K562 (cell line): Measurements from ENCODE around the gene SGMS1. TPM values are rescaled to one million over a fixed set of nuclear protein-coding genes. Genes with fewer than 3 reads are reported as not detected.

ENCODE experiments used
- CREB1 ChIP-seq, 2 experiments: sonication (generic) in 1 of 2; formaldehyde crosslinking in 1 of 2; IDR thresholded peaks; 2 replicates each; pipeline versions ENCODE4 v1.6.1 to v1.8.0; 2012 to 2022; ENCODE audit warnings: inconsistent platforms in 1 of 2, mild to moderate bottlenecking in 1 of 2, missing genetic modification reagents in 1 of 2, moderate library complexity in 1 of 2
- HDAC1 ChIP-seq, 2 experiments: fragments of 450-650 bp; IDR thresholded peaks; 2 replicates each; pipeline ENCODE4 v1.6.1; 2016 to 2017; ENCODE audit warnings: inconsistent platforms in 1 of 2, mild to moderate bottlenecking in 1 of 2, moderate library complexity in 1 of 2
- NR0B1 ChIP-seq: fragments of 450-650 bp; IDR thresholded peaks from one replicate; pipeline ENCODE4 v1.6.1; 2018; ENCODE audit warnings: mild to moderate bottlenecking, moderate library complexity; ENCODE audit not compliant: partially characterized antibody
- RAD21 ChIP-seq, 2 experiments: fragments of 250-450 bp in 1 of 2; fragments of 450-650 bp in 1 of 2; sonication (Bioruptor Pico) in 1 of 2; formaldehyde crosslinking in 1 of 2; IDR thresholded peaks in 1 of 2; conservative IDR thresholded peaks in 1 of 2; 2 replicates each; pipeline versions ENCODE4 v1.4.0 to v1.8.0; 2020 to 2022; ENCODE audit warnings: mild to moderate bottlenecking in 2 of 2, moderate library complexity in 1 of 2
- RB1 ChIP-seq: fragments of 450-650 bp; IDR thresholded peaks from 2 replicates; pipeline ENCODE4 v1.6.1; 2017; ENCODE audit warnings: low read depth, mild to moderate bottlenecking
- SMAD2 ChIP-seq: fragments of 150-350 bp; IDR thresholded peaks from 2 replicates; pipeline ENCODE4 v1.6.1; 2014; ENCODE audit warnings: low read depth, mild to moderate bottlenecking, low read length
- TBP ChIP-seq: optimal IDR thresholded peaks from 2 replicates; pipeline ENCODE3; 2011; ENCODE audit warnings: low read depth, low read length, improper control_type of control experiment
- USF1 ChIP-seq: sonication (generic); formaldehyde crosslinking; IDR thresholded peaks from 2 replicates; pipeline ENCODE4 v1.9.0; 2022; ENCODE audit warnings: mild to moderate bottlenecking, missing genetic modification reagents
- ZBTB9 ChIP-seq: fragments of 450-650 bp; formaldehyde crosslinking; IDR thresholded peaks from 2 replicates; pipeline ENCODE4 v1.4.0; 2020; ENCODE audit warnings: mild to moderate bottlenecking, moderate library complexity
- ZC3H8 ChIP-seq: fragments of 450-650 bp; IDR thresholded peaks from 2 replicates; pipeline ENCODE4 v1.6.1; 2017
- ZNF589 ChIP-seq: fragments of 200-800 bp; sonication (Bioruptor generic); IDR thresholded peaks from 2 replicates; pipeline ENCODE4 v1.6.1; 2016; ENCODE audit warnings: low read depth, missing genetic modification characterization, missing compliant biosample characterization
- polyA plus RNA-seq, 8 experiments: library from polyadenylated mRNA; depleted of rRNA in 4 of 8; stranded (reverse) in 5 of 8; unstranded in 3 of 8; fragments of >200 nt; fragmentation: Nextera tagmentation in 2 of 8; fragmentation: Illumina TruSeq in 1 of 8; extraction: Ambion mirVana in 2 of 8; extraction: Trizol in 1 of 8; gene quantifications; 2 replicates each; pipeline versions ENCODE4 v1.2.1 to v1.2.3, GENCODE V29; 2011 to 2014; ENCODE audit warnings: inconsistent platforms in 1 of 8, missing spikeins in 1 of 8
- total RNA-seq, 7 experiments: library from RNA; depleted of rRNA in 6 of 7; stranded (reverse); fragments of >200 nt in 6 of 7; fragmentation: Illumina TruSeq in 2 of 7; extraction: Trizol in 2 of 7; gene quantifications; 2 replicates each; pipeline versions ENCODE4 v1.2.1 to v1.2.3, GENCODE V29; 2011 to 2021; ENCODE audit warnings: low replicate concordance in 1 of 7
- TF ChIP-seq, protein P1 (sequence below): sonication (generic); formaldehyde crosslinking; IDR thresholded peaks from 2 replicates; pipeline ENCODE4 v1.8.0; 2023; ENCODE audit warnings: missing genetic modification reagents, mild to moderate bottlenecking, borderline replicate concordance

SGMS1 gene
- total and polyA plus RNA-seq, 9 of the 15 experiments (the other 6 are each of a cell fraction or from before 2014, with no cell fraction given) = 22.6 to 232 (median 82.2) TPM

DNA sequence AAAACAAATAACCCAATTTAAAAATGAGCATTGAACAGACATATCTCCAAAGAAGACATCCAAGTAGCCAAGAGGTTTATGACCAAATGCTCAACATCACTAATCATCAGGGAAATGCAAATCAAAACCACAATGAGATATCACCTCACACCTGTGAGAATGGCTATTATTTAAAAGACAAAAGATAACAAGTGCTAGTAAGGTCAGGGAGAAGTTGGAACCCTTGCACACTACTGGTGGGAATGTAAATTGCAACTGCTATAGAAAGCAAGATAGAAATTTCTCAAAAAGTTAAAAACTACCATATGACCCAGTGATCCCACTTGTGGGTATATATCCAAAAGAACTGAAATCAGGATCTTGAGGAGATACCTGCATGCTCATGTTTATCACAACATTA is 49.5 kb downstream of the SGMS1 start (continued):
- TF ChIP-seq CREB1 (IDR thresholded peaks at IDR 0.05) = no peak
- TF ChIP-seq CREB1 (CRISPR knock-in tag; IDR thresholded peaks at IDR 0.05) = no peak
- no peak for TF ChIP-seq TBP
- peak in 1 of 2 experiments; percentile 38; a peak in 1 of 4 replicates for TF ChIP-seq RAD21 (CRISPR knock-in tag; conservative IDR thresholded peaks at IDR 0.05 in 1 of 2, IDR thresholded peaks at IDR 0.05 in 1 of 2)
- no peak for TF ChIP-seq ZBTB9 (CRISPR knock-in tag)
- no peak for TF ChIP-seq RB1
- peak in 1 of 2 experiments; percentile 58; a peak in 1 of 4 replicates for TF ChIP-seq HDAC1 (IDR thresholded peaks at IDR 0.05)
- no peak for TF ChIP-seq NR0B1
- no peak for TF ChIP-seq ZC3H8
- TF ChIP-seq ZNF589 (CRISPR knock-in tag) = no peak
- TF ChIP-seq, protein P1, sequence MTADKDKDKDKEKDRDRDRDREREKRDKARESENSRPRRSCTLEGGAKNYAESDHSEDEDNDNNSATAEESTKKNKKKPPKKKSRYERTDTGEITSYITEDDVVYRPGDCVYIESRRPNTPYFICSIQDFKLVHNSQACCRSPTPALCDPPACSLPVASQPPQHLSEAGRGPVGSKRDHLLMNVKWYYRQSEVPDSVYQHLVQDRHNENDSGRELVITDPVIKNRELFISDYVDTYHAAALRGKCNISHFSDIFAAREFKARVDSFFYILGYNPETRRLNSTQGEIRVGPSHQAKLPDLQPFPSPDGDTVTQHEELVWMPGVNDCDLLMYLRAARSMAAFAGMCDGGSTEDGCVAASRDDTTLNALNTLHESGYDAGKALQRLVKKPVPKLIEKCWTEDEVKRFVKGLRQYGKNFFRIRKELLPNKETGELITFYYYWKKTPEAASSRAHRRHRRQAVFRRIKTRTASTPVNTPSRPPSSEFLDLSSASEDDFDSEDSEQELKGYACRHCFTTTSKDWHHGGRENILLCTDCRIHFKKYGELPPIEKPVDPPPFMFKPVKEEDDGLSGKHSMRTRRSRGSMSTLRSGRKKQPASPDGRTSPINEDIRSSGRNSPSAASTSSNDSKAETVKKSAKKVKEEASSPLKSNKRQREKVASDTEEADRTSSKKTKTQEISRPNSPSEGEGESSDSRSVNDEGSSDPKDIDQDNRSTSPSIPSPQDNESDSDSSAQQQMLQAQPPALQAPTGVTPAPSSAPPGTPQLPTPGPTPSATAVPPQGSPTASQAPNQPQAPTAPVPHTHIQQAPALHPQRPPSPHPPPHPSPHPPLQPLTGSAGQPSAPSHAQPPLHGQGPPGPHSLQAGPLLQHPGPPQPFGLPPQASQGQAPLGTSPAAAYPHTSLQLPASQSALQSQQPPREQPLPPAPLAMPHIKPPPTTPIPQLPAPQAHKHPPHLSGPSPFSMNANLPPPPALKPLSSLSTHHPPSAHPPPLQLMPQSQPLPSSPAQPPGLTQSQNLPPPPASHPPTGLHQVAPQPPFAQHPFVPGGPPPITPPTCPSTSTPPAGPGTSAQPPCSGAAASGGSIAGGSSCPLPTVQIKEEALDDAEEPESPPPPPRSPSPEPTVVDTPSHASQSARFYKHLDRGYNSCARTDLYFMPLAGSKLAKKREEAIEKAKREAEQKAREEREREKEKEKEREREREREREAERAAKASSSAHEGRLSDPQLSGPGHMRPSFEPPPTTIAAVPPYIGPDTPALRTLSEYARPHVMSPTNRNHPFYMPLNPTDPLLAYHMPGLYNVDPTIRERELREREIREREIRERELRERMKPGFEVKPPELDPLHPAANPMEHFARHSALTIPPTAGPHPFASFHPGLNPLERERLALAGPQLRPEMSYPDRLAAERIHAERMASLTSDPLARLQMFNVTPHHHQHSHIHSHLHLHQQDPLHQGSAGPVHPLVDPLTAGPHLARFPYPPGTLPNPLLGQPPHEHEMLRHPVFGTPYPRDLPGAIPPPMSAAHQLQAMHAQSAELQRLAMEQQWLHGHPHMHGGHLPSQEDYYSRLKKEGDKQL (CRISPR knock-in tag) = no peak
- TF ChIP-seq USF1 = no peak
- TF ChIP-seq SMAD2 = no peak
